A549 (cell line): ENCODE measurements around the gene PRKN.

ENCODE experiments used
- EP300 ChIP-seq, 2 experiments: fragments of >200 bp; sonication (Bioruptor Twin); formaldehyde crosslinking; IDR thresholded peaks; 2 replicates in 1 of 2; 3 replicates in 1 of 2; pipeline ENCODE4 v1.6.1; 2016 to 2017
- HDAC2 ChIP-seq: fragments of 200-600 bp; sonication (generic); IDR thresholded peaks from 2 replicates; pipeline ENCODE4 v1.6.1; 2016
- HEYL ChIP-seq: fragments of 250-450 bp; sonication (Bioruptor Pico); IDR thresholded peaks from 2 replicates; pipeline ENCODE4 v1.8.0; 2021; ENCODE audit warnings: mild to moderate bottlenecking, moderate library complexity
- KDM5A ChIP-seq: fragments of 200-600 bp; sonication (generic); IDR thresholded peaks from 2 replicates; pipeline ENCODE4 v1.6.1; 2016; ENCODE audit warnings: antibody characterized with exemption, mild to moderate bottlenecking
- MYC ChIP-seq: IDR thresholded peaks from 2 replicates; pipeline ENCODE4 v1.6.1; 2012; ENCODE audit warnings: mild to moderate bottlenecking, inconsistent platforms, low read length, improper control_type of control experiment, borderline replicate concordance
- POLR2A ChIP-seq: IDR thresholded peaks from 2 replicates; pipeline ENCODE4 v1.6.1; 2012; ENCODE audit warnings: mild to moderate bottlenecking, low read length
- RARB ChIP-seq: fragments of 250-450 bp; sonication (Bioruptor Pico); IDR thresholded peaks from 2 replicates; pipeline ENCODE4 v1.8.0; 2021; ENCODE audit warnings: mild to moderate bottlenecking, moderate library complexity
- RFX5 ChIP-seq: fragments of 450-650 bp; IDR thresholded peaks from 2 replicates; pipeline ENCODE4 v1.7.1; 2014; ENCODE audit warnings: antibody characterized with exemption, mild to moderate bottlenecking, moderate library complexity
- SMC3 ChIP-seq: fragments of >200 bp; sonication (Bioruptor Twin); formaldehyde crosslinking; IDR thresholded peaks from 3 replicates; pipeline ENCODE4 v1.6.1; 2018; ENCODE audit warnings: inconsistent platforms
- TF ChIP-seq, protein P1 (sequence below): fragments of 250-450 bp; sonication (Bioruptor Pico); IDR thresholded peaks from 2 replicates; pipeline ENCODE4 v1.5.0; 2021; ENCODE audit warnings: mild to moderate bottlenecking, moderate library complexity, borderline replicate concordance
- TF ChIP-seq, protein P2 (sequence below): fragments of >200 bp; sonication (Bioruptor Twin); formaldehyde crosslinking; IDR thresholded peaks from 3 replicates; pipeline ENCODE4 v1.5.1; 2016
- TF ChIP-seq, protein P3 (sequence below): fragments of 150-350 bp; IDR thresholded peaks from 2 replicates; pipeline ENCODE4 v1.6.1; 2014; ENCODE audit warnings: low read depth, mild to moderate bottlenecking, low read length

DNA sequence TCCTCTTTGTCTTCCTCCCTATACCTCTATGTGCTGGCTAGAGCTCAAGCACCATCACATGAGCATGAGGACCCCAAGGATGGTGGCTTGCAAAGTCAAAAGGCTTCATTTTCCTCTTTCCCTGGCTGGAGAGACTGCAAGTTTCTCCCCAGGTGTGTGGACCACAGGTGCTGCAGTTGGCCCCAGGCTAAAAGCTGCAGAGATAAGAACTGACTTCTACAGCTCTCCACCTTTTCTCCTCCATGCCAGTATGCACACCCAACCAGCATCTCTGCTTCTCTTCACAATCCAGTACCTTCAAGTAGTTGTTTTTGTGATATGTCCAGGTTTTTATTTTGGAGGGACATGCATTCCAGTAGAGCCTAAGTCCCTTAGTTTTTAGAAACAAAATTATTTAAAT is 29.1 kb downstream of the PRKN start:
- TF ChIP-seq, protein P1, sequence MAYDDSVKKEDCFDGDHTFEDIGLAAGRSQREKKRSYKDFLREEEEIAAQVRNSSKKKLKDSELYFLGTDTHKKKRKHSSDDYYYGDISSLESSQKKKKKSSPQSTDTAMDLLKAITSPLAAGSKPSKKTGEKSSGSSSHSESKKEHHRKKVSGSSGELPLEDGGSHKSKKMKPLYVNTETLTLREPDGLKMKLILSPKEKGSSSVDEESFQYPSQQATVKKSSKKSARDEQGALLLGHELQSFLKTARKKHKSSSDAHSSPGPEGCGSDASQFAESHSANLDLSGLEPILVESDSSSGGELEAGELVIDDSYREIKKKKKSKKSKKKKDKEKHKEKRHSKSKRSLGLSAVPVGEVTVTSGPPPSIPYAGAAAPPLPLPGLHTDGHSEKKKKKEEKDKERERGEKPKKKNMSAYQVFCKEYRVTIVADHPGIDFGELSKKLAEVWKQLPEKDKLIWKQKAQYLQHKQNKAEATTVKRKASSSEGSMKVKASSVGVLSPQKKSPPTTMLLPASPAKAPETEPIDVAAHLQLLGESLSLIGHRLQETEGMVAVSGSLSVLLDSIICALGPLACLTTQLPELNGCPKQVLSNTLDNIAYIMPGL (CRISPR knock-in tag): no peak
- TF ChIP-seq, protein P2, sequence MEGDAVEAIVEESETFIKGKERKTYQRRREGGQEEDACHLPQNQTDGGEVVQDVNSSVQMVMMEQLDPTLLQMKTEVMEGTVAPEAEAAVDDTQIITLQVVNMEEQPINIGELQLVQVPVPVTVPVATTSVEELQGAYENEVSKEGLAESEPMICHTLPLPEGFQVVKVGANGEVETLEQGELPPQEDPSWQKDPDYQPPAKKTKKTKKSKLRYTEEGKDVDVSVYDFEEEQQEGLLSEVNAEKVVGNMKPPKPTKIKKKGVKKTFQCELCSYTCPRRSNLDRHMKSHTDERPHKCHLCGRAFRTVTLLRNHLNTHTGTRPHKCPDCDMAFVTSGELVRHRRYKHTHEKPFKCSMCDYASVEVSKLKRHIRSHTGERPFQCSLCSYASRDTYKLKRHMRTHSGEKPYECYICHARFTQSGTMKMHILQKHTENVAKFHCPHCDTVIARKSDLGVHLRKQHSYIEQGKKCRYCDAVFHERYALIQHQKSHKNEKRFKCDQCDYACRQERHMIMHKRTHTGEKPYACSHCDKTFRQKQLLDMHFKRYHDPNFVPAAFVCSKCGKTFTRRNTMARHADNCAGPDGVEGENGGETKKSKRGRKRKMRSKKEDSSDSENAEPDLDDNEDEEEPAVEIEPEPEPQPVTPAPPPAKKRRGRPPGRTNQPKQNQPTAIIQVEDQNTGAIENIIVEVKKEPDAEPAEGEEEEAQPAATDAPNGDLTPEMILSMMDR: no peak
- TF ChIP-seq MYC: no peak
- TF ChIP-seq HEYL (CRISPR knock-in tag): no peak
- TF ChIP-seq, protein P3, sequence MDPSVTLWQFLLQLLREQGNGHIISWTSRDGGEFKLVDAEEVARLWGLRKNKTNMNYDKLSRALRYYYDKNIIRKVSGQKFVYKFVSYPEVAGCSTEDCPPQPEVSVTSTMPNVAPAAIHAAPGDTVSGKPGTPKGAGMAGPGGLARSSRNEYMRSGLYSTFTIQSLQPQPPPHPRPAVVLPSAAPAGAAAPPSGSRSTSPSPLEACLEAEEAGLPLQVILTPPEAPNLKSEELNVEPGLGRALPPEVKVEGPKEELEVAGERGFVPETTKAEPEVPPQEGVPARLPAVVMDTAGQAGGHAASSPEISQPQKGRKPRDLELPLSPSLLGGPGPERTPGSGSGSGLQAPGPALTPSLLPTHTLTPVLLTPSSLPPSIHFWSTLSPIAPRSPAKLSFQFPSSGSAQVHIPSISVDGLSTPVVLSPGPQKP: no peak
- no peak for TF ChIP-seq EP300 (IDR thresholded peaks at IDR 0.05)
- TF ChIP-seq POLR2A: no peak
- no peak for TF ChIP-seq SMC3
- no peak for TF ChIP-seq KDM5A
- no peak for TF ChIP-seq RFX5
- TF ChIP-seq RARB (CRISPR knock-in tag): no peak
- TF ChIP-seq HDAC2: no peak
